DOHH2 (cell line): ENCODE measurements around the gene RELN.

Source experiments
- EZH2phosphoT487 ChIP-seq: fragments of 200-600 bp; sonication (generic); IDR thresholded peaks from 2 replicates; pipeline ENCODE4 v1.6.1; 2017; ENCODE audit warnings: borderline replicate concordance, mild to moderate bottlenecking, antibody characterized with exemption, low read length, moderate library complexity, mixed read lengths
- TF ChIP-seq, protein P1 (sequence below): fragments of 200-600 bp; sonication (generic); IDR thresholded peaks from one replicate; pipeline ENCODE4 v1.5.1; 2014; ENCODE audit warnings: antibody characterized with exemption, mild to moderate bottlenecking, low read depth, low read length; ENCODE audit not compliant: poor library complexity, severe bottlenecking

DNA sequence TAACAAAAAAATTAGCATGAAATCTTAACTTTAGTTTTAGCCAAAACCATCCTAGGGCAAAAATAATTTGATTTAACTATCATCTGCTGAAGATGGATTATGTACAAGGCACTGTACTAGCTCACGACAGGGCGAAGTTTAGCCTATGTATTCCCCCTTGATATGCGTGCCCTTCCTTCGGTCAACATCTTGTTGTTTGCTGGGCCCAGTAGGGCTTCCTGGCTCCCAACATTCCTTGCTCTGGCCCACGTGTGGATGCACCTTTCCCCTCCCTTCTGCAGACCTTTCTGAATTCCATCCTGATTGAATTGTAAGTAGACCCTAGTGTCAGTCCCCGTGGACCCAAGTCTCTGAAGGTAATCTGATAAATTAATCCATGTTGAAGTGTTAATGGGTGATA, 212.0 kb downstream of the RELN start:
- TF ChIP-seq, protein P1, sequence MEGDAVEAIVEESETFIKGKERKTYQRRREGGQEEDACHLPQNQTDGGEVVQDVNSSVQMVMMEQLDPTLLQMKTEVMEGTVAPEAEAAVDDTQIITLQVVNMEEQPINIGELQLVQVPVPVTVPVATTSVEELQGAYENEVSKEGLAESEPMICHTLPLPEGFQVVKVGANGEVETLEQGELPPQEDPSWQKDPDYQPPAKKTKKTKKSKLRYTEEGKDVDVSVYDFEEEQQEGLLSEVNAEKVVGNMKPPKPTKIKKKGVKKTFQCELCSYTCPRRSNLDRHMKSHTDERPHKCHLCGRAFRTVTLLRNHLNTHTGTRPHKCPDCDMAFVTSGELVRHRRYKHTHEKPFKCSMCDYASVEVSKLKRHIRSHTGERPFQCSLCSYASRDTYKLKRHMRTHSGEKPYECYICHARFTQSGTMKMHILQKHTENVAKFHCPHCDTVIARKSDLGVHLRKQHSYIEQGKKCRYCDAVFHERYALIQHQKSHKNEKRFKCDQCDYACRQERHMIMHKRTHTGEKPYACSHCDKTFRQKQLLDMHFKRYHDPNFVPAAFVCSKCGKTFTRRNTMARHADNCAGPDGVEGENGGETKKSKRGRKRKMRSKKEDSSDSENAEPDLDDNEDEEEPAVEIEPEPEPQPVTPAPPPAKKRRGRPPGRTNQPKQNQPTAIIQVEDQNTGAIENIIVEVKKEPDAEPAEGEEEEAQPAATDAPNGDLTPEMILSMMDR: no peak
- no peak for TF ChIP-seq EZH2phosphoT487
